HepG2 (cell line): ENCODE data around the gene TFEB. TPM values are rescaled to one million over a fixed set of nuclear protein-coding genes. Genes with fewer than 3 reads are reported as not detected.
A peak's percentile ranks its signal among the peaks of the same experiment; 100 is the strongest.

Experiments
- CCAR2 ChIP-seq: fragments of 200-400 bp; formaldehyde crosslinking; optimal IDR thresholded peaks from 2 replicates; pipeline ENCODE3; 2018; ENCODE audit warnings: low read depth, mild to moderate bottlenecking, low read length, moderate library complexity
- FOSL1 ChIP-seq: sonication (generic); formaldehyde crosslinking; IDR thresholded peaks from 2 replicates; pipeline ENCODE4 v1.9.0; 2021; ENCODE audit warnings: missing genetic modification reagents, borderline replicate concordance
- FOXO1 ChIP-seq: sonication (generic); formaldehyde crosslinking; IDR thresholded peaks from 2 replicates; pipeline ENCODE4 v1.4.0; 2020; ENCODE audit warnings: missing genetic modification reagents
- HMGA1 ChIP-seq: sonication (generic); formaldehyde crosslinking; conservative IDR thresholded peaks from 2 replicates; pipeline ENCODE4 v1.4.0; 2020; ENCODE audit warnings: missing genetic modification reagents
- MIER2 ChIP-seq: IDR thresholded peaks from 2 replicates; pipeline ENCODE4 v1.6.1; 2016; ENCODE audit warnings: missing biosample characterization, missing genetic modification reagents
- MYNN ChIP-seq: sonication (generic); formaldehyde crosslinking; IDR thresholded peaks from 2 replicates; pipeline ENCODE4 v1.4.0; 2020; ENCODE audit warnings: mild to moderate bottlenecking, low read depth, missing genetic modification reagents
- PCBP2 ChIP-seq: fragments of 200-400 bp; formaldehyde crosslinking; optimal IDR thresholded peaks from 2 replicates; pipeline ENCODE3; 2018; ENCODE audit warnings: low read length, low read depth; ENCODE audit not compliant: poor library complexity, severe bottlenecking
- RCOR2 ChIP-seq: IDR thresholded peaks from 2 replicates; pipeline ENCODE4 v1.6.1; 2016; ENCODE audit warnings: missing biosample characterization, missing genetic modification reagents
- RELA ChIP-seq: sonication (generic); formaldehyde crosslinking; IDR thresholded peaks from 2 replicates; pipeline ENCODE4 v1.4.0; 2020; ENCODE audit warnings: missing genetic modification reagents
- SMAD1 ChIP-seq: sonication (generic); formaldehyde crosslinking; IDR thresholded peaks from 2 replicates; pipeline ENCODE4 v1.4.0; 2020; ENCODE audit warnings: missing genetic modification reagents, low read depth, mild to moderate bottlenecking, borderline replicate concordance
- TRIM24 ChIP-seq: sonication (generic); formaldehyde crosslinking; IDR thresholded peaks from 2 replicates; pipeline ENCODE4 v1.8.0; 2022; ENCODE audit warnings: mild to moderate bottlenecking, missing genetic modification reagents
- XRCC5 ChIP-seq: fragments of 200-400 bp; formaldehyde crosslinking; optimal IDR thresholded peaks from 2 replicates; pipeline ENCODE3; 2017; ENCODE audit warnings: mild to moderate bottlenecking, low read length
- ZBTB7A ChIP-seq: sonication (generic); formaldehyde crosslinking; IDR thresholded peaks from 2 replicates; pipeline ENCODE4 v1.8.0; 2022; ENCODE audit warnings: mild to moderate bottlenecking, missing genetic modification reagents
- ZNF10 ChIP-seq: sonication (generic); formaldehyde crosslinking; IDR thresholded peaks from 2 replicates; pipeline ENCODE4 v1.4.0; 2020; ENCODE audit warnings: mild to moderate bottlenecking, low read depth, missing genetic modification reagents, borderline replicate concordance
- ZNF383 ChIP-seq: sonication (generic); formaldehyde crosslinking; IDR thresholded peaks from 2 replicates; pipeline ENCODE4 v1.4.0; 2020; ENCODE audit warnings: missing genetic modification reagents, mild to moderate bottlenecking, borderline replicate concordance
- ZNF790 ChIP-seq: sonication (generic); formaldehyde crosslinking; IDR thresholded peaks from 2 replicates; pipeline ENCODE4 v1.8.0; 2022; ENCODE audit warnings: missing genetic modification reagents, mild to moderate bottlenecking, borderline replicate concordance
- polyA plus RNA-seq, 8 experiments: library from polyadenylated mRNA; depleted of rRNA in 3 of 8; stranded (reverse) in 7 of 8; unstranded in 1 of 8; fragments of >200 nt; fragmentation: Illumina TruSeq in 4 of 8; extraction: Trizol in 4 of 8; gene quantifications; 2 replicates each; pipeline versions ENCODE4 v1.2.1 to v1.2.3, GENCODE V29; 2011 to 2016; ENCODE audit warnings: low read depth in 4 of 8, missing spikeins in 1 of 8, mixed read lengths in 1 of 8; ENCODE audit not compliant: insufficient read depth in 1 of 8
- total RNA-seq, 5 experiments: library from RNA; depleted of rRNA; stranded (reverse); fragments of >200 nt; fragmentation: Illumina TruSeq; extraction: Trizol; gene quantifications; 2 replicates each; pipeline ENCODE4 v1.2.3, GENCODE V29; 2016; ENCODE audit warnings: low read depth in 1 of 5
- TF ChIP-seq, protein P1 (sequence below): sonication (generic); formaldehyde crosslinking; IDR thresholded peaks from 2 replicates; pipeline ENCODE4 v1.4.0; 2020; ENCODE audit warnings: mild to moderate bottlenecking, missing genetic modification reagents
- TF ChIP-seq, protein P2 (sequence below): sonication (generic); formaldehyde crosslinking; IDR thresholded peaks from 2 replicates; pipeline ENCODE4 v1.4.0; 2020; ENCODE audit warnings: missing genetic modification reagents, low read depth, mild to moderate bottlenecking, borderline replicate concordance
- TF ChIP-seq, protein P3 (sequence below): sonication (generic); formaldehyde crosslinking; IDR thresholded peaks from 2 replicates; pipeline ENCODE4 v1.5.1; 2020; ENCODE audit warnings: mild to moderate bottlenecking, missing genetic modification reagents, moderate library complexity
- TF ChIP-seq, protein P4 (sequence below): sonication (generic); formaldehyde crosslinking; IDR thresholded peaks from 2 replicates; pipeline ENCODE4 v1.4.0; 2020; ENCODE audit warnings: missing genetic modification reagents
- TF ChIP-seq, protein P5 (sequence below): sonication (generic); formaldehyde crosslinking; IDR thresholded peaks from 2 replicates; pipeline ENCODE4 v1.4.0; 2020; ENCODE audit warnings: missing genetic modification reagents, borderline replicate concordance

The TFEB gene
- total and polyA plus RNA-seq, 2 of the 13 experiments (the other 11 are each of a cell fraction or from before 2014, with no cell fraction given), result 13.3 to 18.7 TPM

DNA sequence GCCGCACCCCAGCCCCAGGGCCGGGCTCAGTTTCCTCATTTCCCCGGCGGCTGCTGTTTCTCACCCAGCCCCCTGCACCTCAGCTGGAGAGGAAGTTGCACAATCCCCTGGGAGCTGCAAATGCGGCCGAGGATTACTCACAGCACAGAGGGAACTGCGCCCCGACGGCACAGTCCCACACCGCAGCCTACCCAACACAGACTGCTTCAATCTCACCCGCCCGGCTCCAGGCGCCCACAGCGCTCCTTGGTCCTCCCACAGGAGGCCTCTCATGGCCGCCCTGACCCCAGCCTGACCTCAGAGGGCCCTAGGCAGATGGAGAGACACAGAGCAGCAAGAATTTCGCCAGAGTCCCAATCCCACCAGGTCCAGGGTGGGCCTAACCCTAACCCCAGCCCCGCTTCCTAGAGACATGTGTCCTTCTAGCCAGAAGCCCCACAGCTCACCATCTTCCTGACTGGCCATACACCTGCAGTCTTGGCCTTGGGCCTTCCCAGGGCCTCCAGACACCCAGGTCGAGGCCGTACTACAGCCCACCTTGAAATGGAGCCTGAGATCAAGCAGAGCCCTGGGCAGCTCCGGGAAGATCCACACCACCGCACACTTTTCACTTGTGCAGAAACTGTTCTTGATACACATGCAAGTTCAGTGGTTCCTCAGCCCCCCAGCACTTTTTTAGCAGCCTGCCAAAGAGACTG lies 11.7 kb downstream of the TFEB start (continued):
- no peak for TF ChIP-seq ZNF790
- TF ChIP-seq, protein P1, sequence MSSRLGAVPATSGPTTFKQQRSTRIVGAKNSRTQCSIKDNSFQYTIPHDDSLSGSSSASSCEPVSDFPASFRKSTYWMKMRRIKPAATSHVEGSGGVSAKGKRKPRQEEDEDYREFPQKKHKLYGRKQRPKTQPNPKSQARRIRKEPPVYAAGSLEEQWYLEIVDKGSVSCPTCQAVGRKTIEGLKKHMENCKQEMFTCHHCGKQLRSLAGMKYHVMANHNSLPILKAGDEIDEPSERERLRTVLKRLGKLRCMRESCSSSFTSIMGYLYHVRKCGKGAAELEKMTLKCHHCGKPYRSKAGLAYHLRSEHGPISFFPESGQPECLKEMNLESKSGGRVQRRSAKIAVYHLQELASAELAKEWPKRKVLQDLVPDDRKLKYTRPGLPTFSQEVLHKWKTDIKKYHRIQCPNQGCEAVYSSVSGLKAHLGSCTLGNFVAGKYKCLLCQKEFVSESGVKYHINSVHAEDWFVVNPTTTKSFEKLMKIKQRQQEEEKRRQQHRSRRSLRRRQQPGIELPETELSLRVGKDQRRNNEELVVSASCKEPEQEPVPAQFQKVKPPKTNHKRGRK, result no peak
- no peak for TF ChIP-seq CCAR2
- no peak for TF ChIP-seq PCBP2
- TF ChIP-seq, protein P2, sequence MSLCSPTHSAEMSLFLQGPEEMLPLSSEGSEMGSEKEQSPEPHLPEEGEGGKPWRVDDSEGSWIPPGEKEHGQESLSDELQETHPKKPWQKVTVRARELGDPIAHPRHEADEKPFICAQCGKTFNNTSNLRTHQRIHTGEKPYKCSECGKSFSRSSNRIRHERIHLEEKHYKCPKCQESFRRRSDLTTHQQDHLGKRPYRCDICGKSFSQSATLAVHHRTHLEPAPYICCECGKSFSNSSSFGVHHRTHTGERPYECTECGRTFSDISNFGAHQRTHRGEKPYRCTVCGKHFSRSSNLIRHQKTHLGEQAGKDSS (CRISPR knock-in tag), result peak; percentile 26; the same call in 1 of the 2 replicates
- TF ChIP-seq MIER2, result no peak
- TF ChIP-seq MYNN, result no peak
- no peak for TF ChIP-seq HMGA1 (CRISPR knock-in tag)
- TF ChIP-seq, protein P3, sequence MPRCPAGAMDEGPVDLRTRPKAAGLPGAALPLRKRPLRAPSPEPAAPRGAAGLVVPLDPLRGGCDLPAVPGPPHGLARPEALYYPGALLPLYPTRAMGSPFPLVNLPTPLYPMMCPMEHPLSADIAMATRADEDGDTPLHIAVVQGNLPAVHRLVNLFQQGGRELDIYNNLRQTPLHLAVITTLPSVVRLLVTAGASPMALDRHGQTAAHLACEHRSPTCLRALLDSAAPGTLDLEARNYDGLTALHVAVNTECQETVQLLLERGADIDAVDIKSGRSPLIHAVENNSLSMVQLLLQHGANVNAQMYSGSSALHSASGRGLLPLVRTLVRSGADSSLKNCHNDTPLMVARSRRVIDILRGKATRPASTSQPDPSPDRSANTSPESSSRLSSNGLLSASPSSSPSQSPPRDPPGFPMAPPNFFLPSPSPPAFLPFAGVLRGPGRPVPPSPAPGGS (CRISPR knock-in tag), result peak; percentile 85; the same call in 1 of the 2 replicates
- TF ChIP-seq ZBTB7A (CRISPR knock-in tag), result peak; percentile 59
- TF ChIP-seq ZNF10, result no peak
- peak; percentile 46; the same call in 1 of the 2 replicates for TF ChIP-seq FOSL1 (CRISPR knock-in tag)
- TF ChIP-seq XRCC5, result peak; percentile 81
- no peak for TF ChIP-seq SMAD1 (CRISPR knock-in tag)
- peak; percentile 53; the same call in 1 of the 2 replicates for TF ChIP-seq RCOR2
- TF ChIP-seq, protein P4, sequence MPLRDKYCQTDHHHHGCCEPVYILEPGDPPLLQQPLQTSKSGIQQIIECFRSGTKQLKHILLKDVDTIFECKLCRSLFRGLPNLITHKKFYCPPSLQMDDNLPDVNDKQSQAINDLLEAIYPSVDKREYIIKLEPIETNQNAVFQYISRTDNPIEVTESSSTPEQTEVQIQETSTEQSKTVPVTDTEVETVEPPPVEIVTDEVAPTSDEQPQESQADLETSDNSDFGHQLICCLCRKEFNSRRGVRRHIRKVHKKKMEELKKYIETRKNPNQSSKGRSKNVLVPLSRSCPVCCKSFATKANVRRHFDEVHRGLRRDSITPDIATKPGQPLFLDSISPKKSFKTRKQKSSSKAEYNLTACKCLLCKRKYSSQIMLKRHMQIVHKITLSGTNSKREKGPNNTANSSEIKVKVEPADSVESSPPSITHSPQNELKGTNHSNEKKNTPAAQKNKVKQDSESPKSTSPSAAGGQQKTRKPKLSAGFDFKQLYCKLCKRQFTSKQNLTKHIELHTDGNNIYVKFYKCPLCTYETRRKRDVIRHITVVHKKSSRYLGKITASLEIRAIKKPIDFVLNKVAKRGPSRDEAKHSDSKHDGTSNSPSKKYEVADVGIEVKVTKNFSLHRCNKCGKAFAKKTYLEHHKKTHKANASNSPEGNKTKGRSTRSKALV (CRISPR knock-in tag), result peak; percentile 75
- TF ChIP-seq, protein P5, sequence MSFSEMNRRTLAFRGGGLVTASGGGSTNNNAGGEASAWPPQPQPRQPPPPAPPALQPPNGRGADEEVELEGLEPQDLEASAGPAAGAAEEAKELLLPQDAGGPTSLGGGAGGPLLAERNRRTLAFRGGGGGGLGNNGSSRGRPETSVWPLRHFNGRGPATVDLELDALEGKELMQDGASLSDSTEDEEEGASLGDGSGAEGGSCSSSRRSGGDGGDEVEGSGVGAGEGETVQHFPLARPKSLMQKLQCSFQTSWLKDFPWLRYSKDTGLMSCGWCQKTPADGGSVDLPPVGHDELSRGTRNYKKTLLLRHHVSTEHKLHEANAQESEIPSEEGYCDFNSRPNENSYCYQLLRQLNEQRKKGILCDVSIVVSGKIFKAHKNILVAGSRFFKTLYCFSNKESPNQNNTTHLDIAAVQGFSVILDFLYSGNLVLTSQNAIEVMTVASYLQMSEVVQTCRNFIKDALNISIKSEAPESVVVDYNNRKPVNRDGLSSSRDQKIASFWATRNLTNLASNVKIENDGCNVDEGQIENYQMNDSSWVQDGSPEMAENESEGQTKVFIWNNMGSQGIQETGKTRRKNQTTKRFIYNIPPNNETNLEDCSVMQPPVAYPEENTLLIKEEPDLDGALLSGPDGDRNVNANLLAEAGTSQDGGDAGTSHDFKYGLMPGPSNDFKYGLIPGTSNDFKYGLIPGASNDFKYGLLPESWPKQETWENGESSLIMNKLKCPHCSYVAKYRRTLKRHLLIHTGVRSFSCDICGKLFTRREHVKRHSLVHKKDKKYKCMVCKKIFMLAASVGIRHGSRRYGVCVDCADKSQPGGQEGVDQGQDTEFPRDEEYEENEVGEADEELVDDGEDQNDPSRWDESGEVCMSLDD, result no peak; the same call in 1 of the 2 replicates
- TF ChIP-seq FOXO1 (CRISPR knock-in tag), result peak; percentile 73; the same call in 1 of the 2 replicates
- TF ChIP-seq ZNF383, result no peak
- 0 out of 2 replicates have a peak, but pooled peaks have one; percentile 64 for TF ChIP-seq RELA (CRISPR knock-in tag)
- peak; percentile 46; the same call in 1 of the 2 replicates for TF ChIP-seq TRIM24 (CRISPR knock-in tag)
